Left ventricle myocardium inferior (tissue), 1 donor: Measurements from ENCODE around the gene PLCB2. TPM values are rescaled to one million over a fixed set of nuclear protein-coding genes. Genes with fewer than 3 reads are reported as not detected.

Experiments used
- DNase-seq: peaks from one replicate; pipeline ENCODE4 v3.0.0-alpha.2; 2020
- H3K27ac ChIP-seq: fragments of 200-600 bp; replicated peaks from 2 replicates; pipeline ENCODE4 v1.8.0; 2021
- H3K27me3 ChIP-seq: fragments of 200-600 bp; 2 replicates; pipeline ENCODE4 v1.8.0; 2021; ENCODE audit warnings: low read depth
- H3K36me3 ChIP-seq: fragments of 200-600 bp; 2 replicates; pipeline ENCODE4 v1.8.0; 2021
- H3K4me1 ChIP-seq: fragments of 200-600 bp; 2 replicates; pipeline ENCODE4 v1.8.0; 2021
- H3K4me3 ChIP-seq: fragments of 200-600 bp; 2 replicates; pipeline ENCODE4 v1.8.0; 2021; ENCODE audit warnings: mild to moderate bottlenecking, moderate library complexity
- H3K9me3 ChIP-seq: fragments of 200-600 bp; replicated peaks from 2 replicates; pipeline ENCODE4 v1.8.0; 2021
- CTCF ChIP-seq: fragments of 200-600 bp; IDR thresholded peaks from 2 replicates; pipeline ENCODE4 v1.8.0; 2021; ENCODE audit warnings: antibody characterized with exemption, mild to moderate bottlenecking, borderline replicate concordance
- intact Hi-C: fragments of 100-400 bp; cut with micrococcal nuclease; formaldehyde crosslinking; loops from one replicate; pipeline ENCODE4 v1.11.0; 2022
- total RNA-seq: library from RNA; stranded (reverse); fragmentation: NEBNext Ultra II Directional; extraction: Animal tissue kit (Norgen Biotek cat#: 25700); gene quantifications from one replicate; pipeline ENCODE4 v1.2.1, GENCODE V29; 2021
- donor health status: DM: no; HTN: yes; CAD: no; lungs with severe emphysema.

Gene PLCB2
- total RNA-seq, 1 donor from 2014 or later, result 8.5 TPM

GRCh38 chr15:40255033-40255432 lies 52.7 kb downstream of the PLCB2 start:
- no peak overlapping the region for H3K27ac ChIP-seq
- intact Hi-C loops, result no loop called here
- no peak overlapping the region for H3K4me3 ChIP-seq
- no peak for TF ChIP-seq CTCF
- H3K36me3 ChIP-seq, result no peaks in the 10 kb centered on the region
- peaks cover 57% of the 10 kb centered on the region for H3K27me3 ChIP-seq
- no peak for DNase-seq
- no peaks in the 10 kb centered on the region for H3K9me3 ChIP-seq
- H3K4me1 ChIP-seq, result peaks cover 30% of the 10 kb centered on the region

GRCh38 chr15:40254452-40254851 lies 53.3 kb downstream of the PLCB2 start:
- H3K27ac ChIP-seq, result no peak overlapping the region
- no peak overlapping the region for H3K4me3 ChIP-seq
- intact Hi-C loops, result no loop called here
- no peaks in the 10 kb centered on the region for H3K9me3 ChIP-seq
- TF ChIP-seq CTCF, result no peak
- H3K27me3 ChIP-seq, result peaks cover 57% of the 10 kb centered on the region
- no peaks in the 10 kb centered on the region for H3K36me3 ChIP-seq
- peaks cover 36% of the 10 kb centered on the region for H3K4me1 ChIP-seq
- no peak for DNase-seq

- no peaks in the 10 kb centered on the region for H3K36me3 ChIP-seq
- no peak for DNase-seq
- H3K27ac ChIP-seq, result peak overlapping the region; percentile 72
- no peaks in the 10 kb centered on the region for H3K9me3 ChIP-seq
- H3K4me1 ChIP-seq, result peaks cover 40% of the 10 kb centered on the region
- intact Hi-C loops, result no loop called here
- TF ChIP-seq CTCF, result no peak
- H3K27me3 ChIP-seq, result peaks cover 54% of the 10 kb centered on the region
- H3K4me3 ChIP-seq, result peak overlapping the region; percentile 69
These were observed 54.5 kb downstream of the PLCB2 start for GRCh38 chr15:40253167-40253790.

- H3K9me3 ChIP-seq, result no peaks in the 10 kb centered on the region
- intact Hi-C loops, result no loop called here
- H3K36me3 ChIP-seq, result no peaks in the 10 kb centered on the region
- peak overlapping the region; percentile 69 for H3K4me3 ChIP-seq
- no peak for TF ChIP-seq CTCF
- peak overlapping the region; percentile 72 for H3K27ac ChIP-seq
- peaks cover 40% of the 10 kb centered on the region for H3K4me1 ChIP-seq
- H3K27me3 ChIP-seq, result peaks cover 47% of the 10 kb centered on the region
- peak; percentile 40 for DNase-seq
These were observed 55.1 kb downstream of the PLCB2 start for GRCh38 chr15:40252438-40253166.

- Histone ChIP-seq H3K9me3 (no peaks in the 10 kb centered on the region), H3K4me3 (peak overlapping the region; percentile 69), H3K27ac (peak overlapping the region; percentile 72), H3K4me1 (peaks cover 40% of the 10 kb centered on the region), H3K27me3 (peaks cover 45% of the 10 kb centered on the region), H3K36me3 (no peaks in the 10 kb centered on the region)
- no peak for TF ChIP-seq CTCF
- intact Hi-C loops, result no loop called here
- peak; percentile 12 for DNase-seq
These were observed 55.6 kb downstream of the PLCB2 start for GRCh38 chr15:40252141-40252437.
